Measurements from ENCODE around the gene LRMDA. TPM values are rescaled to one million over a fixed set of nuclear protein-coding genes. Genes with fewer than 3 reads are reported as not detected.

LRMDA gene
- total RNA-seq, 1 donor from 2014 or later = 5.2 TPM

- no peaks in the 10 kb centered on the region for H3K9me3 ChIP-seq (ENCODE audit: low read depth)
- no peaks in the 10 kb centered on the region for H3K4me1 ChIP-seq
- H3K4me1 Mint-ChIP-seq = peaks cover 16% of the 10 kb centered on the region
- no peak overlapping the region for H3K4me2 ChIP-seq
- H3K27me3 Mint-ChIP-seq (ENCODE audit: insufficient read depth, low read depth) = peaks cover 7% of the 10 kb centered on the region
- no peak overlapping the region for H3K27ac Mint-ChIP-seq
- H2AFZ ChIP-seq (replicated peaks) = no peak overlapping the region
- H3K79me2 ChIP-seq (ENCODE audit: low read depth) = no peaks in the 10 kb centered on the region
- H3K36me3 ChIP-seq = no peaks in the 10 kb centered on the region
- H3K9me3 Mint-ChIP-seq = no peaks in the 10 kb centered on the region
- H3K36me3 Mint-ChIP-seq = no peaks in the 10 kb centered on the region
- no peaks in the 10 kb centered on the region for H3K27me3 ChIP-seq
- H3F3A ChIP-seq (ENCODE audit: low read depth) = no peaks in the 10 kb centered on the region
- no peak overlapping the region for H3K4me3 ChIP-seq
- TF ChIP-seq CTCF (IDR thresholded peaks at IDR 0.05) (no peak), EZH2 (IDR thresholded peaks at IDR 0.05) (no peak), EZH2phosphoT487 (IDR thresholded peaks at IDR 0.05) (no peak)
- H3K9ac ChIP-seq = no peak overlapping the region
- DNase-seq (ENCODE audit: low spot score) = no peak
- no peak overlapping the region for H3K27ac ChIP-seq
- no peak overlapping the region for H3K4me3 Mint-ChIP-seq
- no peaks in the 10 kb centered on the region for H4K20me1 ChIP-seq (ENCODE audit: low read depth)
Measured at GRCh38 chr10:75880031-75880775, 448.8 kb downstream of the LRMDA start.

GRCh38 chr10:75883081-75884072, 452.0 kb downstream of the LRMDA start:
- Histone ChIP-seq H3K4me2 (no peak overlapping the region), H3K9me3 (ENCODE audit: low read depth) (no peaks in the 10 kb centered on the region), H3K9ac (no peak overlapping the region), H3K79me2 (ENCODE audit: low read depth) (no peaks in the 10 kb centered on the region), H3K4me1 (no peaks in the 10 kb centered on the region), H3F3A (ENCODE audit: low read depth) (no peaks in the 10 kb centered on the region), H3K27ac (no peak overlapping the region), H4K20me1 (ENCODE audit: low read depth) (no peaks in the 10 kb centered on the region), H2AFZ (replicated peaks) (no peak overlapping the region), H3K36me3 (no peaks in the 10 kb centered on the region), H3K27me3 (no peaks in the 10 kb centered on the region), H3K4me3 (no peak overlapping the region)
- no peak for DNase-seq (ENCODE audit: low spot score)
- Mint-ChIP-seq H3K4me1 (peaks cover 2% of the 10 kb centered on the region), H3K9me3 (no peaks in the 10 kb centered on the region), H3K27ac (no peak overlapping the region), H3K27me3 (ENCODE audit: insufficient read depth, low read depth) (peaks cover 3% of the 10 kb centered on the region), H3K36me3 (no peaks in the 10 kb centered on the region), H3K4me3 (no peak overlapping the region)
- TF ChIP-seq EZH2 (IDR thresholded peaks at IDR 0.05) (no peak), EZH2phosphoT487 (IDR thresholded peaks at IDR 0.05) (no peak), CTCF (IDR thresholded peaks at IDR 0.05) (no peak)

GRCh38 chr10:75884808-75885207, 453.4 kb downstream of the LRMDA start:
- H3K27me3 ChIP-seq = no peaks in the 10 kb centered on the region
- no peaks in the 10 kb centered on the region for H3F3A ChIP-seq (ENCODE audit: low read depth)
- no peaks in the 10 kb centered on the region for H4K20me1 ChIP-seq (ENCODE audit: low read depth)
- H2AFZ ChIP-seq (replicated peaks) = no peak overlapping the region
- H3K4me3 ChIP-seq = no peak overlapping the region
- no peaks in the 10 kb centered on the region for H3K4me1 ChIP-seq
- H3K27me3 Mint-ChIP-seq (ENCODE audit: insufficient read depth, low read depth) = peaks cover 3% of the 10 kb centered on the region
- H3K4me1 Mint-ChIP-seq = peaks cover 2% of the 10 kb centered on the region
- no peaks in the 10 kb centered on the region for H3K79me2 ChIP-seq (ENCODE audit: low read depth)
- H3K9ac ChIP-seq = no peak overlapping the region
- no peak for DNase-seq (ENCODE audit: low spot score)
- no peak overlapping the region for H3K27ac ChIP-seq
- no peaks in the 10 kb centered on the region for H3K36me3 ChIP-seq
- no peaks in the 10 kb centered on the region for H3K9me3 Mint-ChIP-seq
- H3K4me3 Mint-ChIP-seq = no peak overlapping the region
- no peaks in the 10 kb centered on the region for H3K36me3 Mint-ChIP-seq
- no peak for TF ChIP-seq CTCF (IDR thresholded peaks at IDR 0.05)
- TF ChIP-seq EZH2phosphoT487 (IDR thresholded peaks at IDR 0.05) = no peak
- no peak for TF ChIP-seq EZH2 (IDR thresholded peaks at IDR 0.05)
- H3K9me3 ChIP-seq (ENCODE audit: low read depth) = no peaks in the 10 kb centered on the region
- H3K4me2 ChIP-seq = no peak overlapping the region
- H3K27ac Mint-ChIP-seq = no peak overlapping the region

Measured in neural progenitor cell (in vitro differentiated cells).